Neural progenitor cell (in vitro differentiated cells): ENCODE measurements around the gene C7orf33. TPM values are rescaled to one million over a fixed set of nuclear protein-coding genes. Genes with fewer than 3 reads are reported as not detected.
"Not testable (repeated sequence)": the region's sequence is repeated elsewhere in the genome, so short reads cannot be mapped to it uniquely, and the experiment has no call there.

ENCODE experiments used
- DNase-seq: peaks from one replicate; pipeline ENCODE4 v3.0.0-alpha.2; 2016; ENCODE audit warnings: low spot score
- H2AFZ ChIP-seq: fragments of 200-600 bp; sonication (generic); replicated peaks from 2 replicates; pipeline ENCODE4 v1.6.1; 2016; ENCODE audit warnings: antibody characterized with exemption
- H3F3A ChIP-seq: fragments of 200-600 bp; sonication (generic); 2 replicates; pipeline ENCODE4 v1.6.1; 2016; ENCODE audit warnings: antibody characterized with exemption, low read depth
- H3K27ac ChIP-seq: fragments of 200-600 bp; sonication (generic); 2 replicates; pipeline ENCODE4 v1.5.1; 2016; ENCODE audit warnings: mild to moderate bottlenecking
- H3K27me3 ChIP-seq: fragments of 200-600 bp; sonication (generic); 2 replicates; pipeline ENCODE4 v1.6.1; 2016; ENCODE audit warnings: mild to moderate bottlenecking, moderate library complexity
- H3K36me3 ChIP-seq: fragments of 200-600 bp; sonication (generic); 2 replicates; pipeline ENCODE4 v1.5.1; 2016
- H3K4me1 ChIP-seq: fragments of 200-600 bp; sonication (generic); 2 replicates; pipeline ENCODE4 v1.6.1; 2016; ENCODE audit warnings: mixed run types
- H3K4me2 ChIP-seq: fragments of 200-600 bp; sonication (generic); 2 replicates; pipeline ENCODE4 v1.6.1; 2016
- H3K4me3 ChIP-seq: fragments of 200-600 bp; sonication (generic); 2 replicates; pipeline ENCODE4 v1.5.1; 2016
- H3K79me2 ChIP-seq: fragments of 200-600 bp; sonication (generic); 2 replicates; pipeline ENCODE4 v1.6.1; 2016; ENCODE audit warnings: low read depth
- H3K9ac ChIP-seq: fragments of 200-600 bp; sonication (generic); 2 replicates; pipeline ENCODE4 v1.6.1; 2016
- H3K9me3 ChIP-seq: fragments of 200-600 bp; sonication (generic); 2 replicates; pipeline ENCODE4 v1.5.1; 2016; ENCODE audit warnings: low read depth
- H4K20me1 ChIP-seq: fragments of 200-600 bp; sonication (generic); 2 replicates; pipeline ENCODE4 v1.6.1; 2016; ENCODE audit warnings: low read depth
- H3K27ac Mint-ChIP-seq: 3 replicates; pipeline ENCODE4 v1.8.0; 2021; ENCODE audit warnings: mixed read lengths
- H3K27me3 Mint-ChIP-seq: 2 replicates; pipeline ENCODE4 v1.8.0; 2022; ENCODE audit warnings: low read depth, mild to moderate bottlenecking, inconsistent platforms, moderate library complexity, mixed read lengths; ENCODE audit not compliant: insufficient read depth
- H3K36me3 Mint-ChIP-seq: 3 replicates; pipeline ENCODE4 v1.8.0; 2021; ENCODE audit warnings: mixed read lengths
- H3K4me1 Mint-ChIP-seq: 3 replicates; pipeline ENCODE4 v1.8.0; 2021; ENCODE audit warnings: mixed read lengths
- H3K4me3 Mint-ChIP-seq: 3 replicates; pipeline ENCODE4 v1.8.0; 2021; ENCODE audit warnings: mild to moderate bottlenecking, moderate library complexity, mixed read lengths
- H3K9me3 Mint-ChIP-seq: 3 replicates; pipeline ENCODE4 v1.8.0; 2020; ENCODE audit warnings: mixed read lengths
- CTCF ChIP-seq: fragments of 200-600 bp; sonication (generic); IDR thresholded peaks from 2 replicates; pipeline ENCODE4 v1.5.1; 2017; ENCODE audit warnings: antibody characterized with exemption, mild to moderate bottlenecking
- EZH2 ChIP-seq: fragments of 200-600 bp; sonication (generic); IDR thresholded peaks from 2 replicates; pipeline ENCODE4 v1.6.1; 2017; ENCODE audit warnings: antibody characterized with exemption, mild to moderate bottlenecking, moderate library complexity
- EZH2phosphoT487 ChIP-seq: fragments of 200-600 bp; sonication (generic); IDR thresholded peaks from 2 replicates; pipeline ENCODE4 v1.6.1; 2017; ENCODE audit warnings: antibody characterized with exemption
- total RNA-seq: library from RNA; depleted of rRNA; stranded (reverse); fragments of >200 nt; gene quantifications from 2 replicates; pipeline ENCODE4 v1.2.3, GENCODE V29; 2015; ENCODE audit warnings: low replicate concordance

Gene C7orf33
- total RNA-seq, 1 donor from 2014 or later = not detected

- H3K27ac ChIP-seq = no peak overlapping the region
- Mint-ChIP-seq H3K4me1 (peaks cover 4% of the 10 kb centered on the region), H3K27me3 (peaks cover 3% of the 10 kb centered on the region), H3K9me3 (no peaks in the 10 kb centered on the region), H3K36me3 (peaks cover 2% of the 10 kb centered on the region), H3K4me3 (no peak overlapping the region), H3K27ac (peak overlapping the region; percentile 21)
- no peak overlapping the region for H3K4me2 ChIP-seq
- H4K20me1 ChIP-seq = no peaks in the 10 kb centered on the region
- peaks cover 6% of the 10 kb centered on the region for H3K4me1 ChIP-seq
- no peaks in the 10 kb centered on the region for H3K9me3 ChIP-seq
- no peaks in the 10 kb centered on the region for H3K27me3 ChIP-seq
- no peaks in the 10 kb centered on the region for H3K79me2 ChIP-seq
- no peak overlapping the region for H3K9ac ChIP-seq
- H3K4me3 ChIP-seq = no peak overlapping the region
- no peak for DNase-seq
- H3K36me3 ChIP-seq = no peaks in the 10 kb centered on the region
- no peak for TF ChIP-seq CTCF
- no peak for TF ChIP-seq EZH2phosphoT487
- TF ChIP-seq EZH2 = no peak
- H2AFZ ChIP-seq = no peak overlapping the region
- H3F3A ChIP-seq = peaks cover 13% of the 10 kb centered on the region
Measured at GRCh38 chr7:148572067-148572522, 18.5 kb upstream of the C7orf33 start.

GRCh38 chr7:148573581-148573980 is 17.0 kb upstream of the C7orf33 start:
- not testable (repeated sequence) for DNase-seq, H3K4me1 Mint-ChIP-seq, H3K4me3 Mint-ChIP-seq, H3K27me3 Mint-ChIP-seq, H4K20me1 ChIP-seq, H3K79me2 ChIP-seq, H3K27ac ChIP-seq, H3K36me3 Mint-ChIP-seq, H3K9me3 ChIP-seq, H3K27ac Mint-ChIP-seq, H3K36me3 ChIP-seq, H3K9me3 Mint-ChIP-seq, H3K4me1 ChIP-seq, H3F3A ChIP-seq, H3K4me3 ChIP-seq, H3K4me2 ChIP-seq, H3K27me3 ChIP-seq, H3K9ac ChIP-seq, H2AFZ ChIP-seq

GRCh38 chr7:148575640-148576411 is 14.7 kb upstream of the C7orf33 start:
- peak; percentile 69 for DNase-seq
- no peaks in the 10 kb centered on the region for H3K36me3 Mint-ChIP-seq
- no peaks in the 10 kb centered on the region for H3K4me1 Mint-ChIP-seq
- TF ChIP-seq EZH2 (no peak), CTCF (peak; percentile 84)
- peaks cover 2% of the 10 kb centered on the region for H3K27me3 Mint-ChIP-seq
- H3K4me1 ChIP-seq = no peaks in the 10 kb centered on the region
- H3K4me3 ChIP-seq = no peak overlapping the region
- no peaks in the 10 kb centered on the region for H4K20me1 ChIP-seq
- no peaks in the 10 kb centered on the region for H3K9me3 ChIP-seq
- no peaks in the 10 kb centered on the region for H3F3A ChIP-seq
- no peaks in the 10 kb centered on the region for H3K36me3 ChIP-seq
- H3K9me3 Mint-ChIP-seq = no peaks in the 10 kb centered on the region
- H3K9ac ChIP-seq = no peak overlapping the region
- no peaks in the 10 kb centered on the region for H3K79me2 ChIP-seq
- H3K4me2 ChIP-seq = no peak overlapping the region
- no peaks in the 10 kb centered on the region for H3K27me3 ChIP-seq
- no peak overlapping the region for H3K4me3 Mint-ChIP-seq
- no peak overlapping the region for H3K27ac Mint-ChIP-seq
- H2AFZ ChIP-seq = no peak overlapping the region
- no peak overlapping the region for H3K27ac ChIP-seq

GRCh38 chr7:148579366-148579765 is 11.2 kb upstream of the C7orf33 start:
- H3K27ac Mint-ChIP-seq = no peak overlapping the region
- no peaks in the 10 kb centered on the region for H3K9me3 Mint-ChIP-seq
- H3K36me3 ChIP-seq = no peaks in the 10 kb centered on the region

More at GRCh38 chr7:148579366-148579765, 11.2 kb upstream of the C7orf33 start:
- Histone ChIP-seq H3K4me3 (no peak overlapping the region), H3K27ac (no peak overlapping the region), H3K4me2 (no peak overlapping the region), H3K9ac (no peak overlapping the region), H3K79me2 (no peaks in the 10 kb centered on the region), H3K9me3 (no peaks in the 10 kb centered on the region), H2AFZ (no peak overlapping the region), H3F3A (no peaks in the 10 kb centered on the region), H3K27me3 (no peaks in the 10 kb centered on the region), H4K20me1 (no peaks in the 10 kb centered on the region), H3K4me1 (no peaks in the 10 kb centered on the region)
- Mint-ChIP-seq H3K36me3 (no peaks in the 10 kb centered on the region), H3K4me1 (no peaks in the 10 kb centered on the region), H3K27me3 (peaks cover 2% of the 10 kb centered on the region), H3K4me3 (no peak overlapping the region)
- TF ChIP-seq CTCF (no peak), EZH2phosphoT487 (no peak), EZH2 (no peak)
- no peak for DNase-seq
